ENCODE data around the gene TTC9B.
A peak's percentile ranks its signal among the peaks of the same experiment; 100 is the strongest.

Gene TTC9B

DNA sequence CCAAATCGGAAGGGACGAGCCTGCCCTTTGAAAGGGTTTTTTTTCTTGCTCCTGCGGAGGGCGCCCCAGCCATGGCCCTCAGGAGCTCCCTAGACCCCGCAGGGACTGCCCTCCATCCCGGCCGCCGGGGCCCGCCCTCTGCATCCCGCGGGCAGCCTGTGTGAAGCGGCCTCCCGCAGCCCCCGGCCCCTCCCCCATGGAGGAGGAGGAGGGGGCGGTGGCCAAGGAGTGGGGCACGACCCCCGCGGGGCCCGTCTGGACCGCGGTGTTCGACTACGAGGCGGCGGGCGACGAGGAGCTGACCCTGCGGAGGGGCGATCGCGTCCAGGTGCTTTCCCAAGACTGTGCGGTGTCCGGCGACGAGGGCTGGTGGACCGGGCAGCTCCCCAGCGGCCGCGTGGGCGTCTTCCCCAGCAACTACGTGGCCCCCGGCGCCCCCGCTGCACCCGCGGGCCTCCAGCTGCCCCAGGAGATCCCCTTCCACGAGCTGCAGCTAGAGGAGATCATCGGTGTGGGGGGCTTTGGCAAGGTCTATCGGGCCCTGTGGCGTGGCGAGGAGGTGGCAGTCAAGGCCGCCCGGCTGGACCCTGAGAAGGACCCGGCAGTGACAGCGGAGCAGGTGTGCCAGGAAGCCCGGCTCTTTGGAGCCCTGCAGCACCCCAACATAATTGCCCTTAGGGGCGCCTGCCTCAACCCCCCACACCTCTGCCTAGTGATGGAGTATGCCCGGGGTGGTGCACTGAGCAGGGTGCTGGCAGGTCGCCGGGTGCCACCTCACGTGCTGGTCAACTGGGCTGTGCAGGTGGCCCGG, 26.1 kb downstream of the TTC9B start:
- no peaks in the 10 kb centered on the region for H3K9me3 ChIP-seq (ENCODE audit: insufficient read depth, low read length, severe bottlenecking)
- H3K4me3 ChIP-seq (ENCODE audit: low read depth in 1 of 2, low read length in 2 of 2): peak overlapping the region; percentile 23 to 91; a peak in 3 of 4 replicates
- no peaks in the 10 kb centered on the region for H4K20me1 ChIP-seq (ENCODE audit: insufficient read depth, low read length)
- peaks cover 26% of the 10 kb centered on the region for H3K4me1 ChIP-seq (ENCODE audit: insufficient read depth, low read length)
- DNase-seq (peak; percentile 24), ATAC-seq (ENCODE audit: insufficient read depth, low read depth) (peak; percentile 15; the same call in 1 of the 3 replicates)
- no peaks in the 10 kb centered on the region for H3K27me3 ChIP-seq (ENCODE audit: insufficient read depth, low read length, poor library complexity)
- TF ChIP-seq, protein P1, sequence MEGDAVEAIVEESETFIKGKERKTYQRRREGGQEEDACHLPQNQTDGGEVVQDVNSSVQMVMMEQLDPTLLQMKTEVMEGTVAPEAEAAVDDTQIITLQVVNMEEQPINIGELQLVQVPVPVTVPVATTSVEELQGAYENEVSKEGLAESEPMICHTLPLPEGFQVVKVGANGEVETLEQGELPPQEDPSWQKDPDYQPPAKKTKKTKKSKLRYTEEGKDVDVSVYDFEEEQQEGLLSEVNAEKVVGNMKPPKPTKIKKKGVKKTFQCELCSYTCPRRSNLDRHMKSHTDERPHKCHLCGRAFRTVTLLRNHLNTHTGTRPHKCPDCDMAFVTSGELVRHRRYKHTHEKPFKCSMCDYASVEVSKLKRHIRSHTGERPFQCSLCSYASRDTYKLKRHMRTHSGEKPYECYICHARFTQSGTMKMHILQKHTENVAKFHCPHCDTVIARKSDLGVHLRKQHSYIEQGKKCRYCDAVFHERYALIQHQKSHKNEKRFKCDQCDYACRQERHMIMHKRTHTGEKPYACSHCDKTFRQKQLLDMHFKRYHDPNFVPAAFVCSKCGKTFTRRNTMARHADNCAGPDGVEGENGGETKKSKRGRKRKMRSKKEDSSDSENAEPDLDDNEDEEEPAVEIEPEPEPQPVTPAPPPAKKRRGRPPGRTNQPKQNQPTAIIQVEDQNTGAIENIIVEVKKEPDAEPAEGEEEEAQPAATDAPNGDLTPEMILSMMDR (IDR thresholded peaks at IDR 0.05; ENCODE audit: borderline replicate concordance, extremely low read depth, low read length, poor library complexity, severe bottlenecking): no peak
- TF ChIP-seq EZH2 (IDR thresholded peaks at IDR 0.05; ENCODE audit: borderline replicate concordance, low read depth, low read length, severe bottlenecking): no peak
- H2AFZ ChIP-seq (ENCODE audit: low read depth, low read length): peak overlapping the region; percentile 99
- peaks cover 8% of the 10 kb centered on the region for H3K79me2 ChIP-seq (ENCODE audit: insufficient read depth, low read length)
- peak overlapping the region; percentile 71 for H3K4me2 ChIP-seq (ENCODE audit: insufficient read depth, low read length)
- peak overlapping the region; percentile 85 for H3K9ac ChIP-seq (ENCODE audit: low read depth, low read length)
- H3K36me3 ChIP-seq (ENCODE audit: insufficient read depth, low read length): no peaks in the 10 kb centered on the region; the same call in 1 of the 2 replicates
- H3K27ac ChIP-seq (ENCODE audit: low read length): no peak overlapping the region

DNA sequence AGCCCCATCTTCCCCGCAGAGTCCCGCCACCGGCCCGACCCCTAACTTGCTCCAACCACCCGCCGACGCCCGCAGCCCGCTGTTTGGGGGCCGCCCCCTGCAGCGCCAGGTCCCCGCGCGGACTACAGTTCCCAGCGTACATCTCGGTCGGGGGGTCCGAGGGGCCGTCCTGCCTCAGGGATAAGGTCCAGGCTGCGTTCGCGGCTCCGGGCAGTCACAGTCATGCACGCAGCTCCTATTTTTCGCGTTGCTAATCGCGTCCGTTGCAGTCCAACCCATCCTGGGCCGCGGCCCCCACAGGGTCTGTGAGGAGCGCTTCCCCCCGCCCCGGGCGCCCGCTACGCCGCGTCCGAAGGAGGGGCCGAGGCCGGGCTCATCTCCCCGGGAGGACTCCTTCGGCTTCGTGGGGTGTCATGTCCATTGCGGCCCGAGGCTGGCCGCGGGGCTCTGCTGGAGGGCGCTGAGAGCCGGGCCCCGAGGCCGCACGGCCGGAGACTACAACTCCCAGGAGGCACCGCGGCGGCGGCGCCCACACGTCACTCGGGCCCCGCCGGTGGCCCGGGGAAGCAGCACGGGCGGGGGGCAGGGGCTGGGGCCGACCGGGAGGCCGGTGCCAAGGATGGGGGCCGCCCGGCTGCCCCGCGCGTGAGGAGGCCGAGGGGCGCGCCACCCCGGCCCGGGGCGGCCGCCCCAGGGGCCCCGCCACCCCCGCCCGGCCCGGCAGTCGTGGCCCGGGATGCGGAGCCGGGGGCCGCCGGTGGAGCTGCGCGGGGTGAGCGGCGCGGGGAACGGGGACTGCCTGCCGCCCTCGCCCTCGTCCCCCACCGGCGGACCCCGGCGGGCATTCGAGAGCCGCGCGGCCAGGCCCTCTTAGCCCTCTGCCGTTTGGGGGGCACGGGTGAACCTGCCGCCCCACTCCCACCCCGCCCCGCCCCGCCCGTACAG, 27.0 kb downstream of the TTC9B start, which contains the start of gene MAP3K10:
Gene MAP3K10 (plus strand): TSS at position 536 of the 945 bp plus-strand sequence. CDS start 606 bp downstream, outside the sequence.
- Histone ChIP-seq H3K9ac (ENCODE audit: low read depth, low read length) (peak within 1 kb of the TSS; percentile 85), H3K36me3 (ENCODE audit: insufficient read depth, low read length) (no peaks in the 10 kb centered on the region; the same call in 1 of the 2 replicates), H3K27me3 (ENCODE audit: insufficient read depth, low read length, poor library complexity) (no peaks in the 10 kb centered on the region), H3K4me3 (ENCODE audit: low read depth in 1 of 2, low read length in 2 of 2) (peak within 1 kb of the TSS; percentile 73 to 91), H3K4me2 (ENCODE audit: insufficient read depth, low read length) (peak within 1 kb of the TSS; percentile 92), H2AFZ (ENCODE audit: low read depth, low read length) (peak within 1 kb of the TSS; percentile 99), H3K79me2 (ENCODE audit: insufficient read depth, low read length) (peaks cover 8% of the 10 kb centered on the region), H3K4me1 (ENCODE audit: insufficient read depth, low read length) (peaks cover 26% of the 10 kb centered on the region), H4K20me1 (ENCODE audit: insufficient read depth, low read length) (no peaks in the 10 kb centered on the region), H3K27ac (ENCODE audit: low read length) (peak within 1 kb of the TSS; percentile 71), H3K9me3 (ENCODE audit: insufficient read depth, low read length, severe bottlenecking) (no peaks in the 10 kb centered on the region)
- no peak for TF ChIP-seq EZH2 (IDR thresholded peaks at IDR 0.05; ENCODE audit: borderline replicate concordance, low read depth, low read length, severe bottlenecking)
- DNase-seq: peak; percentile 78
- ATAC-seq (ENCODE audit: insufficient read depth, low read depth): peak; percentile 91

- no peaks in the 10 kb centered on the region for H3K9me3 ChIP-seq (ENCODE audit: insufficient read depth, low read length, severe bottlenecking)
- H3K4me1 ChIP-seq (ENCODE audit: insufficient read depth, low read length): no peaks in the 10 kb centered on the region
- H3K36me3 ChIP-seq (ENCODE audit: insufficient read depth, low read length): no peaks in the 10 kb centered on the region
- DNase-seq: no peak
- no peak for TF ChIP-seq EZH2 (IDR thresholded peaks at IDR 0.05; ENCODE audit: borderline replicate concordance, low read depth, low read length, severe bottlenecking)
- TF ChIP-seq, protein P1 (IDR thresholded peaks at IDR 0.05; ENCODE audit: borderline replicate concordance, extremely low read depth, low read length, poor library complexity, severe bottlenecking): no peak
- H3K9ac ChIP-seq (ENCODE audit: low read depth, low read length): no peak overlapping the region
- no peaks in the 10 kb centered on the region for H3K79me2 ChIP-seq (ENCODE audit: insufficient read depth, low read length)
- no peak overlapping the region for H3K4me2 ChIP-seq (ENCODE audit: insufficient read depth, low read length)
- no peak overlapping the region for H2AFZ ChIP-seq (ENCODE audit: low read depth, low read length)
- H3K27me3 ChIP-seq (ENCODE audit: insufficient read depth, low read length, poor library complexity): peaks cover 3% of the 10 kb centered on the region
- no peak overlapping the region for H3K4me3 ChIP-seq (ENCODE audit: low read depth in 1 of 2, low read length in 2 of 2)
- ATAC-seq (ENCODE audit: insufficient read depth, low read depth): no peak
- no peak overlapping the region for H3K27ac ChIP-seq (ENCODE audit: low read length)
- no peaks in the 10 kb centered on the region for H4K20me1 ChIP-seq (ENCODE audit: insufficient read depth, low read length)
These were observed 33.9 kb downstream of the TTC9B start for GRCh38 chr19:40184273-40184672.

Data from DND-41 (cell line).